Sigmoid colon (tissue), 4 donors: ENCODE measurements around the gene LHX3.

Experiments
- CTCF ChIP-seq, 4 experiments: fragments of 450-650 bp in 3 of 4; fragments of 200-600 bp in 1 of 4; IDR thresholded peaks; one replicate each; pipeline ENCODE4 v1.5.1; 2016 to 2019; ENCODE audit warnings: antibody characterized with exemption in 4 of 4, mild to moderate bottlenecking in 3 of 4, moderate library complexity in 2 of 4
- EP300 ChIP-seq, 4 donors: sonication (generic); formaldehyde crosslinking; IDR thresholded peaks; one replicate each; pipeline ENCODE4 v1.6.1; 2017; ENCODE audit warnings: antibody characterized with exemption in 4 of 4
- POLR2A ChIP-seq, 2 donors: fragments of 450-650 bp; IDR thresholded peaks; one replicate each; pipeline ENCODE4 v1.6.1; 2016; ENCODE audit warnings: antibody characterized with exemption in 2 of 2, mild to moderate bottlenecking in 2 of 2, moderate library complexity in 2 of 2
- POLR2AphosphoS5 ChIP-seq, 4 donors: sonication (generic); formaldehyde crosslinking; IDR thresholded peaks; one replicate each; pipeline ENCODE4 v1.6.1; 2017; ENCODE audit warnings: antibody characterized with exemption in 4 of 4

- TF ChIP-seq CTCF (IDR thresholded peaks at IDR 0.05) (no peak), POLR2A (IDR thresholded peaks at IDR 0.05) (no peak), EP300 (IDR thresholded peaks at IDR 0.05) (no peak), POLR2AphosphoS5 (IDR thresholded peaks at IDR 0.05) (no peak)
Observed at GRCh38 chr9:136211441-136212344, 6.8 kb upstream of the LHX3 start.
